Neural cell (in vitro differentiated cells): ENCODE data around the gene UTP18. TPM values are rescaled to one million over a fixed set of nuclear protein-coding genes. Genes with fewer than 3 reads are reported as not detected.

ENCODE experiments used
- H2AFZ ChIP-seq: fragments of 200-600, 300-800 bp; sonication (generic), shearing (Covaris generic); 2 replicates; pipeline ENCODE4 v1.6.0; 2014; ENCODE audit warnings: low read depth, mild to moderate bottlenecking, antibody characterized with exemption, low read length, moderate library complexity
- H3F3A ChIP-seq: fragments of 200-600 bp; shearing (Covaris generic); 2 replicates; pipeline ENCODE4 v1.6.1; 2016; ENCODE audit warnings: mild to moderate bottlenecking, moderate library complexity, mixed read lengths, antibody characterized with exemption, low read length; ENCODE audit not compliant: insufficient read depth, poor library complexity, severe bottlenecking
- H3K27ac ChIP-seq: fragments of 200-600, 300-800 bp; sonication (generic), shearing (Covaris generic); 2 replicates; pipeline ENCODE4 v1.5.1; 2014; ENCODE audit warnings: mild to moderate bottlenecking, low read length, moderate library complexity
- H3K27me3 ChIP-seq: fragments of 300-800, 200-600 bp; sonication (generic), shearing (Covaris generic); 2 replicates; pipeline ENCODE4 v1.6.0; 2014; ENCODE audit warnings: mild to moderate bottlenecking, low read depth, low read length, moderate library complexity; ENCODE audit not compliant: insufficient read depth
- H3K36me3 ChIP-seq: fragments of 300-800, 200-600 bp; sonication (generic), shearing (Covaris generic); 2 replicates; pipeline ENCODE4 v1.5.1; 2014; ENCODE audit warnings: mild to moderate bottlenecking, antibody characterized with exemption, low read length, moderate library complexity; ENCODE audit not compliant: insufficient read depth
- H3K4me2 ChIP-seq: fragments of 300-800, 200-600 bp; sonication (generic), shearing (Covaris generic); 2 replicates; pipeline ENCODE4 v1.6.0; 2014; ENCODE audit warnings: mild to moderate bottlenecking, low read length
- H3K4me3 ChIP-seq: fragments of 300-800, 200-600 bp; sonication (generic), shearing (Covaris generic); 2 replicates; pipeline ENCODE4 v1.5.1; 2014; ENCODE audit warnings: mild to moderate bottlenecking, low read length, moderate library complexity
- H3K79me2 ChIP-seq: fragments of 200-600 bp; shearing (Covaris generic); replicated peaks from 2 replicates; pipeline ENCODE4 v1.6.0; 2014; ENCODE audit warnings: mild to moderate bottlenecking, low read length, moderate library complexity; ENCODE audit not compliant: insufficient read depth
- H3K9ac ChIP-seq: fragments of 300-800, 200-600 bp; sonication (generic), shearing (Covaris generic); 2 replicates; pipeline ENCODE4 v1.6.1; 2016; ENCODE audit warnings: mild to moderate bottlenecking, low read length, mixed read lengths
- H3K9me2 ChIP-seq: fragments of 200-600 bp; shearing (Covaris generic); 2 replicates; pipeline ENCODE4 v1.6.1; 2016; ENCODE audit warnings: mild to moderate bottlenecking, low read length, mixed read lengths; ENCODE audit not compliant: insufficient read depth
- H3K9me3 ChIP-seq: fragments of 200-600, 300-800 bp; sonication (generic), shearing (Covaris generic); 2 replicates; pipeline ENCODE4 v1.6.1; 2016; ENCODE audit warnings: mild to moderate bottlenecking, mixed run types, low read length, moderate library complexity, mixed read lengths
- H4K20me1 ChIP-seq: fragments of 200-600 bp; shearing (Covaris generic); 2 replicates; pipeline ENCODE4 v1.6.1; 2016; ENCODE audit warnings: mild to moderate bottlenecking, mixed run types; ENCODE audit not compliant: insufficient read depth
- CTCF ChIP-seq: fragments of 450-650 bp; IDR thresholded peaks from 2 replicates; pipeline ENCODE4 v1.5.1; 2014; ENCODE audit warnings: antibody characterized with exemption, mild to moderate bottlenecking, moderate library complexity; ENCODE audit not compliant: poor library complexity, severe bottlenecking
- EP300 ChIP-seq: fragments of 450-650 bp; conservative IDR thresholded peaks from 2 replicates; pipeline ENCODE4 v1.6.1; 2014; ENCODE audit warnings: antibody characterized with exemption, mild to moderate bottlenecking, moderate library complexity; ENCODE audit not compliant: poor library complexity, severe bottlenecking
- EZH2 ChIP-seq: fragments of 200-600, 300-800 bp; shearing (Covaris generic), sonication (generic); IDR thresholded peaks from 2 replicates; pipeline ENCODE4 v1.6.1; 2014; ENCODE audit warnings: antibody characterized with exemption, low read length, borderline replicate concordance, mild to moderate bottlenecking; ENCODE audit not compliant: insufficient read depth, poor library complexity, severe bottlenecking
- MXI1 ChIP-seq: fragments of 450-650 bp; conservative IDR thresholded peaks from 2 replicates; pipeline ENCODE4 v1.6.1; 2014; ENCODE audit warnings: antibody characterized with exemption, mild to moderate bottlenecking; ENCODE audit not compliant: poor library complexity, severe bottlenecking
- POLR2AphosphoS5 ChIP-seq: IDR thresholded peaks from 2 replicates; pipeline ENCODE4 v1.6.1; 2012
- RAD21 ChIP-seq: fragments of 450-650 bp; conservative IDR thresholded peaks from 2 replicates; pipeline ENCODE4 v1.6.1; 2014; ENCODE audit warnings: antibody characterized with exemption, mild to moderate bottlenecking, moderate library complexity
- SMC3 ChIP-seq: fragments of 450-650 bp; conservative IDR thresholded peaks from 2 replicates; pipeline ENCODE4 v1.6.1; 2014; ENCODE audit warnings: antibody characterized with exemption, mild to moderate bottlenecking, moderate library complexity; ENCODE audit not compliant: poor library complexity
- TAF1 ChIP-seq: IDR thresholded peaks from 2 replicates; pipeline ENCODE4 v1.6.1; 2012; ENCODE audit warnings: low read depth
- polyA plus RNA-seq: library from polyadenylated mRNA; depleted of rRNA; stranded (reverse); fragments of >200 nt; gene quantifications from 2 replicates; pipeline ENCODE4 v1.2.3, GENCODE V29; 2014
- TF ChIP-seq, protein P1 (sequence below): IDR thresholded peaks from 2 replicates; pipeline ENCODE4 v1.6.1; 2012; ENCODE audit warnings: borderline replicate concordance

Gene UTP18
- polyA plus RNA-seq, 1 donor from 2014 or later, result 52.1 TPM

DNA sequence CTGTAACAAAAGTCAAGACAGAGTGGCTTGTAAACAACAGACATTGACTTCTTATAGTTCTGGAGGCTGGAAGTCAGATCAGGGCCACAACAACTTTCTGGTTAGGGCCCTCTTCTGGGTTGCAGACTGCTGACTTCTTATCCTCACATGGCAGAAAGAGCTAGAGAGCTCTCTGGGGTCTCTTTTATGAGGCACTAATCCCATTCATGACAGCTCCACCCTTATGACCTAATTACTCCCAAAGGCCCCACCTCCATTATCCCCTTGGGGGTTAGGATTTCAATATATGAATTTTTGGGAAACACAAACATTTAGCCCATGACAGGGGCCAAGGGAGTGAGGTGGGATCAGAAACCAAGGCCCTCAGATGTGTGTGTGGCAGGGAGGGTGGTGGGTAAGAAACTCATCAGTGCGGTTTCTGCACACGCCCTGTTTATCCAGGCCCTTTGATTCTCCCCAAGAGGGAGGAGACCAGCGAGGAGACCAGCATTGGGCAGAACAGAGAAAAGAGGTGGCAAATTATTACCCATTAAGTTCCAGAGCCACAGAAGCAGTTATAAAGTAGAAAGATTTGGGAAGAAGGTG, 74.8 kb downstream of the UTP18 start:
- H3K4me2 ChIP-seq, result no peak overlapping the region

DNA sequence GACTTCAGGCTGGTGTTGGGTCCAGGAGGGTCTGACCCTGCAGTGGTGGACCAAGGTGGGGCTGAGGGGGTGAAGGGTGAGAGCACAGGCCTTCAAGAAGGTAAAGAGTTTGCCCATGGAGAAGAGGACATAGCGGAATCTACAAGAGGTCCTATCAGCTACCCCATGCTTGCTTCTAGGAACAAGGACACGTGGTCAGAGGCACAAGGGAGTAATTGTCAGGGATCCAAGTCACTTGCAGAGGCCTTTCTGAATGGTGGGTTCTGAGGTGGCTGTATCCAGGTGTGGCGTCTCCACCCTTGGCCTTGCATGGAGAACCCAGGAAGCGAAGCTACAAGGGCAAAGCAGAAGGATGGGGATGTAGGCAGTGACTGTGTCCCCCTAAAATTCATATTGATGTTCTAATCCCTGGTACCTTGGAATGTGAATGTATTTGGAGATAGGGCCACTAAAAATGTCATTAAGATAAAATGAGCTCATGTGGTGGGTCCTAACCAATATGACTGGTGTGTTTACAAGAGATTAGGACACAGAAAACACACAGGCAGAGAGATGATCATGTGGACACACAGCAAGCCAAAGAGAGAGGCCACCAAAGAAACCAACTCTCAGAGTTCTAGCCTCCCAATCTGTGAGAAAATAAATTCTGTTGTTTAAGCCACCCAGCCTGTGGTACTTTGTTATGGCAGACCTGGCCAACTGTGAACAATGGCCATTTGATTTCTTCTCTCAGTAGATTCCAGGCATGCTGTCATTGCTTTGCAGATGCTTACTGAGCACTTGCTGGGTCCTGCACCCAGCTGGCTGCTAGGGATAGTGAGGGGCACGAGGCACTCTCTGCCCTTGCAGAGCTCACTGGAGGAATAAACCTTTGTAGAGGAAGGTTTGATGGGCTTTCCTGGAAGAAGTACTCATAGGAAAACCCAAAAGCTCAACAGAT, 75.8 kb downstream of the UTP18 start:
- no peaks in the 10 kb centered on the region for H3K9me2 ChIP-seq
- H3F3A ChIP-seq, result no peaks in the 10 kb centered on the region
- no peak overlapping the region for H3K27ac ChIP-seq
- no peak overlapping the region for H3K4me3 ChIP-seq
- no peaks in the 10 kb centered on the region for H3K36me3 ChIP-seq
- TF ChIP-seq TAF1, result no peak
- H3K4me2 ChIP-seq, result no peak overlapping the region
- H3K79me2 ChIP-seq, result no peaks in the 10 kb centered on the region
- no peaks in the 10 kb centered on the region for H4K20me1 ChIP-seq
- H2AFZ ChIP-seq, result no peak overlapping the region
- no peak overlapping the region for H3K9ac ChIP-seq
- H3K9me3 ChIP-seq, result no peaks in the 10 kb centered on the region
- no peaks in the 10 kb centered on the region for H3K27me3 ChIP-seq

More for the DNA sequence above, 74.8 kb downstream of the UTP18 start:
- no peak overlapping the region for H3K9ac ChIP-seq
- no peaks in the 10 kb centered on the region for H3K79me2 ChIP-seq
- H3K4me3 ChIP-seq, result no peak overlapping the region
- H3K36me3 ChIP-seq, result no peaks in the 10 kb centered on the region
- H2AFZ ChIP-seq, result no peak overlapping the region
- no peaks in the 10 kb centered on the region for H3F3A ChIP-seq
- H4K20me1 ChIP-seq, result no peaks in the 10 kb centered on the region
- H3K9me3 ChIP-seq, result no peaks in the 10 kb centered on the region
- TF ChIP-seq RAD21 (no peak), CTCF (no peak), TAF1 (no peak), MXI1 (no peak), EZH2 (no peak), SMC3 (no peak), EP300 (no peak), POLR2AphosphoS5 (no peak)
- TF ChIP-seq, protein P1, sequence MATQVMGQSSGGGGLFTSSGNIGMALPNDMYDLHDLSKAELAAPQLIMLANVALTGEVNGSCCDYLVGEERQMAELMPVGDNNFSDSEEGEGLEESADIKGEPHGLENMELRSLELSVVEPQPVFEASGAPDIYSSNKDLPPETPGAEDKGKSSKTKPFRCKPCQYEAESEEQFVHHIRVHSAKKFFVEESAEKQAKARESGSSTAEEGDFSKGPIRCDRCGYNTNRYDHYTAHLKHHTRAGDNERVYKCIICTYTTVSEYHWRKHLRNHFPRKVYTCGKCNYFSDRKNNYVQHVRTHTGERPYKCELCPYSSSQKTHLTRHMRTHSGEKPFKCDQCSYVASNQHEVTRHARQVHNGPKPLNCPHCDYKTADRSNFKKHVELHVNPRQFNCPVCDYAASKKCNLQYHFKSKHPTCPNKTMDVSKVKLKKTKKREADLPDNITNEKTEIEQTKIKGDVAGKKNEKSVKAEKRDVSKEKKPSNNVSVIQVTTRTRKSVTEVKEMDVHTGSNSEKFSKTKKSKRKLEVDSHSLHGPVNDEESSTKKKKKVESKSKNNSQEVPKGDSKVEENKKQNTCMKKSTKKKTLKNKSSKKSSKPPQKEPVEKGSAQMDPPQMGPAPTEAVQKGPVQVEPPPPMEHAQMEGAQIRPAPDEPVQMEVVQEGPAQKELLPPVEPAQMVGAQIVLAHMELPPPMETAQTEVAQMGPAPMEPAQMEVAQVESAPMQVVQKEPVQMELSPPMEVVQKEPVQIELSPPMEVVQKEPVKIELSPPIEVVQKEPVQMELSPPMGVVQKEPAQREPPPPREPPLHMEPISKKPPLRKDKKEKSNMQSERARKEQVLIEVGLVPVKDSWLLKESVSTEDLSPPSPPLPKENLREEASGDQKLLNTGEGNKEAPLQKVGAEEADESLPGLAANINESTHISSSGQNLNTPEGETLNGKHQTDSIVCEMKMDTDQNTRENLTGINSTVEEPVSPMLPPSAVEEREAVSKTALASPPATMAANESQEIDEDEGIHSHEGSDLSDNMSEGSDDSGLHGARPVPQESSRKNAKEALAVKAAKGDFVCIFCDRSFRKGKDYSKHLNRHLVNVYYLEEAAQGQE, result no peak
- H3K9me2 ChIP-seq, result no peaks in the 10 kb centered on the region
- H3K27ac ChIP-seq, result no peak overlapping the region
- H3K27me3 ChIP-seq, result no peaks in the 10 kb centered on the region
